Activated gamma-delta T cell treated with Interleukin-2 at 50 U/mL for 16 hours (primary cell): Measurements from ENCODE around the gene NTM.
"Not testable (repeated sequence)": the region's sequence is repeated elsewhere in the genome, so short reads cannot be mapped to it uniquely, and the experiment has no call there.

Experiments used
- DNase-seq: peaks from one replicate; pipeline ENCODE4 v3.0.0-alpha.2; 2020

The NTM gene

GRCh38 chr11:131908316-131908715, 537.9 kb downstream of the NTM start:
- DNase-seq = no peak

GRCh38 chr11:131909426-131910177, 539.2 kb downstream of the NTM start:
- DNase-seq = no peak

GRCh38 chr11:131910178-131910522, 539.7 kb downstream of the NTM start:
- no peak for DNase-seq

GRCh38 chr11:131910523-131911387, 540.3 kb downstream of the NTM start:
- DNase-seq = no peak

GRCh38 chr11:131911388-131912032, 541.1 kb downstream of the NTM start:
- not testable (repeated sequence) for DNase-seq

GRCh38 chr11:131912134-131912533, 541.7 kb downstream of the NTM start:
- DNase-seq = no peak

- DNase-seq = no peak
Observed at GRCh38 chr11:131913267-131913666, 542.9 kb downstream of the NTM start.

GRCh38 chr11:131914361-131914774, 544.0 kb downstream of the NTM start:
- DNase-seq = no peak

- DNase-seq = no peak
Observed at GRCh38 chr11:131916638-131917037, 546.2 kb downstream of the NTM start.

GRCh38 chr11:131917634-131918384, 547.4 kb downstream of the NTM start:
- no peak for DNase-seq

- no peak for DNase-seq
Observed at GRCh38 chr11:131918663-131919062, 548.2 kb downstream of the NTM start.

- no peak for DNase-seq
Observed at GRCh38 chr11:131922220-131922619, 551.8 kb downstream of the NTM start.

GRCh38 chr11:131923309-131923708, 552.9 kb downstream of the NTM start:
- DNase-seq = no peak

- DNase-seq = no peak
Observed at GRCh38 chr11:131924001-131924400, 553.6 kb downstream of the NTM start.

GRCh38 chr11:131924457-131925201, 554.2 kb downstream of the NTM start:
- no peak for DNase-seq

GRCh38 chr11:131925829-131926228, 555.4 kb downstream of the NTM start:
- DNase-seq = no peak

GRCh38 chr11:131928992-131929391, 558.6 kb downstream of the NTM start:
- DNase-seq = no peak

- no peak for DNase-seq
Observed at GRCh38 chr11:131932584-131933325, 562.3 kb downstream of the NTM start.

GRCh38 chr11:131934006-131934405, 563.6 kb downstream of the NTM start:
- DNase-seq = no peak

GRCh38 chr11:131938351-131938751, 567.9 kb downstream of the NTM start:
- no peak for DNase-seq

GRCh38 chr11:131940126-131940525, 569.7 kb downstream of the NTM start:
- DNase-seq = no peak
